ENCODE results near the gene TBC1D22A. TPM values are rescaled to one million over a fixed set of nuclear protein-coding genes. Genes with fewer than 3 reads are reported as not detected.

The TBC1D22A gene
- polyA plus RNA-seq, 1 donor from 2014 or later: 9.3 TPM

- no peak overlapping the region for H2AFZ ChIP-seq (ENCODE audit: low read depth, low read length)
- TF ChIP-seq TAF1 (IDR thresholded peaks at IDR 0.05; ENCODE audit: low read depth) (no peak), POLR2AphosphoS5 (IDR thresholded peaks at IDR 0.05) (no peak), CTCF (IDR thresholded peaks at IDR 0.05; ENCODE audit: poor library complexity, severe bottlenecking) (no peak), RAD21 (conservative IDR thresholded peaks at IDR 0.05) (no peak), EP300 (conservative IDR thresholded peaks at IDR 0.05; ENCODE audit: poor library complexity, severe bottlenecking) (no peak)
Observed at GRCh38 chr22:46865642-46866041, 103.2 kb downstream of the TBC1D22A start.

GRCh38 chr22:46866591-46866990 lies 104.1 kb downstream of the TBC1D22A start:
- no peaks in the 10 kb centered on the region for H3K9me3 ChIP-seq (ENCODE audit: low read length)
- H3K27me3 ChIP-seq (ENCODE audit: insufficient read depth, low read depth, low read length): no peaks in the 10 kb centered on the region
- no peak overlapping the region for H3K4me2 ChIP-seq (ENCODE audit: low read length)
- no peak for TF ChIP-seq POLR2AphosphoS5 (IDR thresholded peaks at IDR 0.05)
- TF ChIP-seq TAF1 (IDR thresholded peaks at IDR 0.05; ENCODE audit: low read depth): no peak
- no peak for TF ChIP-seq EP300 (conservative IDR thresholded peaks at IDR 0.05; ENCODE audit: poor library complexity, severe bottlenecking)
- TF ChIP-seq CTCF (IDR thresholded peaks at IDR 0.05; ENCODE audit: poor library complexity, severe bottlenecking): no peak
- TF ChIP-seq RAD21 (conservative IDR thresholded peaks at IDR 0.05): no peak
- TF ChIP-seq REST (IDR thresholded peaks at IDR 0.05; ENCODE audit: borderline replicate concordance): no peak
- TF ChIP-seq MXI1 (conservative IDR thresholded peaks at IDR 0.05; ENCODE audit: poor library complexity, severe bottlenecking): no peak
- TF ChIP-seq EZH2 (IDR thresholded peaks at IDR 0.05; ENCODE audit: borderline replicate concordance, insufficient read depth, low read length, poor library complexity, severe bottlenecking): no peak
- no peak for TF ChIP-seq SMC3 (conservative IDR thresholded peaks at IDR 0.05; ENCODE audit: poor library complexity)
- H3K36me3 ChIP-seq (ENCODE audit: insufficient read depth, low read length): no peaks in the 10 kb centered on the region
- no peaks in the 10 kb centered on the region for H3K79me2 ChIP-seq (replicated peaks; ENCODE audit: insufficient read depth, low read length)
- H3K9ac ChIP-seq (ENCODE audit: low read length): no peak overlapping the region
- no peaks in the 10 kb centered on the region for H4K20me1 ChIP-seq (ENCODE audit: insufficient read depth)
- no peaks in the 10 kb centered on the region for H3K9me2 ChIP-seq (ENCODE audit: insufficient read depth, low read length)
- no peak overlapping the region for H3K27ac ChIP-seq (ENCODE audit: low read length)
- H3F3A ChIP-seq (ENCODE audit: insufficient read depth, low read length, poor library complexity, severe bottlenecking): no peaks in the 10 kb centered on the region
- H3K4me3 ChIP-seq (ENCODE audit: low read length): no peak overlapping the region
- H2AFZ ChIP-seq (ENCODE audit: low read depth, low read length): no peak overlapping the region

More at GRCh38 chr22:46865642-46866041, 103.2 kb downstream of the TBC1D22A start:
- no peak overlapping the region for H3K9ac ChIP-seq (ENCODE audit: low read length)
- no peaks in the 10 kb centered on the region for H3K79me2 ChIP-seq (replicated peaks; ENCODE audit: insufficient read depth, low read length)
- no peak overlapping the region for H3K4me2 ChIP-seq (ENCODE audit: low read length)
- no peaks in the 10 kb centered on the region for H4K20me1 ChIP-seq (ENCODE audit: insufficient read depth)
- H3K27ac ChIP-seq (ENCODE audit: low read length): no peak overlapping the region
- H3K4me3 ChIP-seq (ENCODE audit: low read length): no peak overlapping the region
- no peaks in the 10 kb centered on the region for H3K9me2 ChIP-seq (ENCODE audit: insufficient read depth, low read length)
- H3F3A ChIP-seq (ENCODE audit: insufficient read depth, low read length, poor library complexity, severe bottlenecking): no peaks in the 10 kb centered on the region
- no peaks in the 10 kb centered on the region for H3K27me3 ChIP-seq (ENCODE audit: insufficient read depth, low read depth, low read length)
- H3K36me3 ChIP-seq (ENCODE audit: insufficient read depth, low read length): no peaks in the 10 kb centered on the region
- H3K9me3 ChIP-seq (ENCODE audit: low read length): no peaks in the 10 kb centered on the region
